Activated naive CD4-positive, alpha-beta T cell treated with anti-CD3 and anti-CD28 coated beads, Interleukin-2, amount 50 U/mL, for 16 hours (primary cell): ENCODE data around the gene PLCB1.

Experiments
- DNase-seq: peaks from one replicate; pipeline ENCODE4 v3.0.0-alpha.2; 2020

The PLCB1 gene

GRCh38 chr20:8304124-8304816, 172.2 kb downstream of the PLCB1 start:
- no peak for DNase-seq

GRCh38 chr20:8305449-8305978, 173.4 kb downstream of the PLCB1 start:
- DNase-seq = peak; percentile 37

GRCh38 chr20:8306937-8307336, 174.9 kb downstream of the PLCB1 start:
- no peak for DNase-seq

GRCh38 chr20:8309634-8310033, 177.6 kb downstream of the PLCB1 start:
- no peak for DNase-seq

- no peak for DNase-seq
Observed at GRCh38 chr20:8310618-8311017, 178.6 kb downstream of the PLCB1 start.

GRCh38 chr20:8313073-8313472, 181.0 kb downstream of the PLCB1 start:
- no peak for DNase-seq

GRCh38 chr20:8315639-8316573, 183.8 kb downstream of the PLCB1 start:
- DNase-seq = no peak

- no peak for DNase-seq
Observed at GRCh38 chr20:8317448-8317847, 185.4 kb downstream of the PLCB1 start.

- no peak for DNase-seq
Observed at GRCh38 chr20:8318965-8319625, 187.0 kb downstream of the PLCB1 start.

GRCh38 chr20:8320306-8320705, 188.2 kb downstream of the PLCB1 start:
- no peak for DNase-seq

GRCh38 chr20:8321001-8321400, 188.9 kb downstream of the PLCB1 start:
- DNase-seq = no peak

- no peak for DNase-seq
Observed at GRCh38 chr20:8322662-8323217, 190.7 kb downstream of the PLCB1 start.

- no peak for DNase-seq
Observed at GRCh38 chr20:8326191-8326590, 194.1 kb downstream of the PLCB1 start.

GRCh38 chr20:8326899-8327298, 194.8 kb downstream of the PLCB1 start:
- DNase-seq = no peak

GRCh38 chr20:8328189-8328588, 196.1 kb downstream of the PLCB1 start:
- no peak for DNase-seq

- no peak for DNase-seq
Observed at GRCh38 chr20:8330319-8330784, 198.3 kb downstream of the PLCB1 start.

- DNase-seq = no peak
Observed at GRCh38 chr20:8330785-8331695, 199.0 kb downstream of the PLCB1 start.

GRCh38 chr20:8331740-8332412, 199.8 kb downstream of the PLCB1 start:
- no peak for DNase-seq

- no peak for DNase-seq
Observed at GRCh38 chr20:8334641-8335040, 202.6 kb downstream of the PLCB1 start.

- no peak for DNase-seq
Observed at GRCh38 chr20:8335059-8335458, 203.0 kb downstream of the PLCB1 start.
